ENCODE results near the gene LRRC37A3.
"Not testable (repeated sequence)": the region's sequence is repeated elsewhere in the genome, so short reads cannot be mapped to it uniquely, and the experiment has no call there.

LRRC37A3 gene

DNA sequence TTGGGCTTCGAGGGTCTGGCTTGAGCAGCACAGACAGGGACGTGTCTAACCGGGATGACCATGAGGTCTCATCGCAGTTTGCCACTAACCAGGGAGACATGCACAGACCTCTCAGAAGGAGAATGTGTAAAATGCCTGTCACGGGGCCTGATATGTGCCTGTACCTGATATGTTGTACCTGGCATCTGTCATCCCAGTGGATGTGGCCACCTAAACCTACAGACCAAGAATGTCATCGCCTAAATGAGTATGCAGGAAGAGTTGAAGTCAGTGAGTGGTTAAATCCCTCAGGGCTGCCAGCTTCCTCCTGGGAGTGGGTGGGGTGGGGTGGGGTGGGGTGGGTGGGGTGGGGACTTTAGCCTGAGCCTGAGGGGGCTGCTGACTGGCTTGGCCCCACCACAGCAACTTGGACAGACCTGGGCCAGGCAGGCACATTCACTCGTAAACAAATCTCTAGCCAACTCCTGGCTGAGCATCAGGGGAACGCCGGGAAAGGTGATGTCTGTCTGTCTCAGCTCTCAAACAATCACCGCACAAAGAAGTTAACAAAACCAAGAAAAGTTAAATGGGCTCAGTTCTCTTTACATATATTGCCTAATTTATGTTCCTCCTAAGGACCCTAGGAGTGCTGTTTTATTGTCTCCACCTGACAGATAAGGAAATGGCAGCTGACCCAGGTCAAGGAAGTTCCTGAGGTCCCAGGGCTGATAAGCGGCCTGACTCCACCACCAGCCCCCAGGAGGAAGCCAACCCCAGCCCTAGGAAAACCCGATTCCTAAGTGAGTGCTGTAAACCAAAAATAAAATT lies 89.3 kb downstream of the LRRC37A3 start:
- DNase-seq, result not testable (repeated sequence)

DNA sequence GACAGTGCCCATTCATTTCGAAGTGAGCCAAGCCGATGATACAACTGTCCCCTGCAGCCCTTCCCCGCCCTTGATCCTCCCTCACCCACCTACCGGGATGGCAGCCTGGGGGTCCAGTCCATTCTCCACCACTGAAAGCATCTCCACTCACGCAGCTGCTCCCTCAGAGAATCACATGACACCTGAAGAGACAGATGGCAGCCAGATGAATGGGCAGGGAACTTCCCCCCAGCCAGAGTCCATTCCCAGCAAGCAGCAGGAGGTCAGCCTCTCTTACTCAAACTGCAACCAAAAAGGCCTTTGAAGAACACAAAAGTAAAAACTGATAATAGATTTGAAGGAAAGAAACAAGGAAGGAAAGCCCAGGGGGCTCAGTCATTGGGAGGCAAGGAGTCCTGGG lies 90.2 kb downstream of the LRRC37A3 start:
- not testable (repeated sequence) for DNase-seq

DNA sequence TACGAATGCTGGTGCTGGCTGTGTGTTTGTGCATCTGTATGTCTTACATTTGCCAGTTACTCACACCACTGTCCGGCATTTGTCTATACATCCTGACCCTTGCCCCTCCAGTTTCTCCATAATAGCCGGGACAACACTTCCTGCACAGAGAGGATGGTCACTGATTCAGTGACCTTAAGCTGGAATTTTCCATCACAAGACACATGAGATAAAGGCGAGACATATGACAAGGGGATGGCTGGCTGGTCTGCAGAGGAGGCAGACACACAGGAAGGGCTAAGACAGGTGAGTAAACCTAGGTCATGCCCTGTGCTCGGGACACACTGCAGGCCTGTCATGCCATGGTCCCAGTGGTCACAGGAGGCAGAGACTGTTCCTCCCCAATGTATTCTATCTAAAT lies 100.4 kb downstream of the LRRC37A3 start:
- DNase-seq, result not testable (repeated sequence)

DNA sequence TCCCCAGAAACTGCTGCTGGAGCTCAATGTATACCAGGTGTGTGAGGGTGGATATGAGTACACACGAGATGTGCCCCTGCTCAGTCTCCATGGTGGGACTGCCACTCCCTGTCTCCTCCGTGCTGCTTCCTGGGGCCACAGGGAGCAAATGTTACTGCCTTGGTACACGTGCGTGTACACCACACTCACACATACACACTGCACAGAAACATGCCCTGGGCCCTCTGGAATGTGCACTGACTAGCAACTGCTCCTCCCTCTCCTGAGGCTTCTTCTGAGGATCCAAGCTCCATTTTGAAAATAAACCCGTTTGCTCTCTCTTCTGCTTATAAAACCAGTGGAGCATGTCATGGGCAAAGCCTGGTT lies 103.5 kb downstream of the LRRC37A3 start:
- DNase-seq, result not testable (repeated sequence)

DNA sequence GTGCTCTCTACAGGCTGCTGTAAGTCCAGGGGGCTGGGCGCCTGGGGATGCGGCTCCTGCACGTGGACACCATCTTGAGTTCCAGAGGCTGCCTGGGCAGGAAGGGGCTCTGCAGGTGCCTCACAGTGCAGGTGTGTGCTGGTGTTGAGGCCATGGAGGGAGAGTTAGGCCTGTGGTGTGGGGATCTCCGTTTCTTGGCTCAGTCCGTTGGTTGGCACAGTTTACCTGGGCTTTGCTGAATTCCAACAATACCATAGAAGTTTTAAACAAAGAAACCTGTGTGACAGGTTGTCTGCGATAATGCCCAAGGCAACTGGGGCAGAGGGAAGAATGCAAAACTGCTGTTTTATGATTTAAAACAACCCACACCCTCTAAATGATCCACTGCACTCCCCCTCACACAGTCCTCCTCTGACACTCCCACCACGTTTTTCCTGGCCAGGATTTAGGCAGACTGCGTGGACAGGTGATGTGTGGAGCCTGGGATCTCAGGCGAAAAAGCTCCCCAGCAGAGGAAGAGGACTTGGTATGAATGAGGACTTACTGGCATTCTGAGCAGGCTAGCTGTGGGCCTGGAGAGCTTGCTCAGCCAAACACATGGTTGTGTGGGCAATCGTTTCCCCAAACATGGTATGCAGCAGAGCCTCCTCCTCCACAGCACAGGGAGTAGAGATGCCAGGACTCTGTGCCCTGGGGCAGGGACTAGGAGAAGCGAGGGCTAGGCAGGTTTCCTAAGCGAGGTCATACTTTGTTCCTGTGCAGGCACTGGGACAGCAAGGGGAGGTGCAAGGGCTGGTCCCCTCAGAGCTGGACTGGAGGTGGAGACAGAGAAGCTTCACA lies 104.1 kb downstream of the LRRC37A3 start:
- DNase-seq, result not testable (repeated sequence)

DNA sequence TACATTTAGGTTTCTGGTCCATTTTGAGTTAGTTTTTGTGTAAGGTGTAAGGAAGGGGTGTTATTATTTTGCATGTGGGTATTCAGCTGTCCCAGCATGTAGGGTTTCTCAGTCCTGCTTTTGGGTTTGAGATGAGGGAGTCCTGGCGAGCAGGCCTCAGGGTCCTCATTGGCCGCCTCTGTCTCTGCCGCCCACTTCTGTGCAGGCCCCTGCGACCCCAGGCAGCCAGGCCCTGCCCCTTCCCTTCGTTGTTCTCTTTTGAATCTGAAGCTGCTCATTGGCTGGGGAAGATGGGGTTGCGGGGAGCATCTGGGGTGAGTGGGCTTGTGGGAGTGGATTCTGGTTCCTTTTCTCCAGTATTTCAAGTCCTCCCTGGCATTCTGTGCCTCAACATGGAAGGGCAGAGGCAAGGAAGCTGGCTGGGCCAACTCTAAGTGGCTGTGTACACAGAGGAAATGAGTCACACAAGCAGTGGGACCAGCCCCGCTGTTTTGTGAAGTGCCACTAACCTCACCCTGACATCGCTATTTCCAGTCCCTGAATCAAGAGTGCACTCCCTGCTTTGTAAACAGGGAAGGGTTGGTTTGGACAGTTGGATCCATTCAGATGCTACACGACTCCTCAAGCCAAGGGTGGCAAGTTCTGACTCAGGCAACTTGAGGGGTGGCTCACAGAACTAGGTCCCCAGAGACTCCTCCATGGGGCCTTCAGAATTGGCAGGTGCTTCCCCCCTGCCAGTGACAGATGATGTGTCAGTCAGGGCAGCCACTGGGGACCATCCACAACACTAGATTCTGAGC lies 110.9 kb downstream of the LRRC37A3 start:
- DNase-seq, result not testable (repeated sequence)
